OCI-LY3 (cell line): ENCODE results near the gene ZC2HC1C.

Experiments
- H2AFZ ChIP-seq: fragments of 200-600, 300-600 bp; shearing (Covaris generic); 2 replicates; pipeline ENCODE4 v1.6.0; 2014; ENCODE audit warnings: antibody characterized with exemption, low read depth, low read length
- H3K27ac ChIP-seq: fragments of 200-600, 300-600 bp; sonication (generic); 2 replicates; pipeline ENCODE4 v1.5.1; 2014; ENCODE audit warnings: mild to moderate bottlenecking, low read length, moderate library complexity, mixed read lengths
- H3K27me3 ChIP-seq: fragments of 200-600, 300-600 bp; sonication (generic); 2 replicates; pipeline ENCODE4 v1.6.1; 2014; ENCODE audit warnings: low read depth, low read length, mixed read lengths
- H3K36me3 ChIP-seq: fragments of 200-600, 300-600 bp; sonication (generic); replicated peaks from 2 replicates; pipeline ENCODE3; 2014; ENCODE audit warnings: low read depth, low read length, mixed read lengths
- H3K4me1 ChIP-seq: fragments of 300-600, 200-600 bp; sonication (generic); 2 replicates; pipeline ENCODE4 v1.6.1; 2014; ENCODE audit warnings: low read length, mixed read lengths
- H3K4me2 ChIP-seq: fragments of 200-600, 300-600 bp; sonication (generic); 2 replicates; pipeline ENCODE4 v1.6.1; 2014; ENCODE audit warnings: low read length, mixed read lengths
- H3K4me3 ChIP-seq: fragments of 300-600, 200-600 bp; sonication (generic); 2 replicates; pipeline ENCODE4 v1.5.1; 2014; ENCODE audit warnings: antibody characterized with exemption, mild to moderate bottlenecking, low read length, moderate library complexity
- H3K79me2 ChIP-seq: fragments of 300-600, 200-600 bp; shearing (Covaris generic); 2 replicates; pipeline ENCODE4 v1.6.1; 2014; ENCODE audit warnings: mild to moderate bottlenecking, low read length, mixed read lengths
- H3K9ac ChIP-seq: fragments of 300-600, 200-600 bp; shearing (Covaris generic); 2 replicates; pipeline ENCODE4 v1.6.0; 2014; ENCODE audit warnings: mild to moderate bottlenecking, low read length, moderate library complexity
- H3K9me3 ChIP-seq: fragments of 200-600, 300-600 bp; shearing (Covaris generic); 2 replicates; pipeline ENCODE4 v1.6.1; 2014; ENCODE audit warnings: low read length, mixed read lengths; ENCODE audit not compliant: insufficient read depth
- H4K20me1 ChIP-seq: fragments of 200-600, 300-600 bp; sonication (generic); 2 replicates; pipeline ENCODE4 v1.6.1; 2016; ENCODE audit warnings: low read length, mixed read lengths; ENCODE audit not compliant: insufficient read depth
- CTCF ChIP-seq: fragments of 200-600, 300-600 bp; sonication (generic); IDR thresholded peaks from 2 replicates; pipeline ENCODE4 v1.5.1; 2014; ENCODE audit warnings: antibody characterized with exemption, low read length, low read depth
- EZH2phosphoT487 ChIP-seq: fragments of 200-600 bp; shearing (Covaris generic); IDR thresholded peaks from 2 replicates; pipeline ENCODE4 v1.6.1; 2018; ENCODE audit warnings: antibody characterized with exemption, mixed run types, low read depth

ZC2HC1C gene

GRCh38 chr14:75040959-75041358 is 28.5 kb upstream of the ZC2HC1C start:
- H3K79me2 ChIP-seq = peaks cover 21% of the 10 kb centered on the region
- no peak overlapping the region for H2AFZ ChIP-seq
- H3K4me3 ChIP-seq = no peak overlapping the region
- no peak for TF ChIP-seq EZH2phosphoT487
- H3K4me1 ChIP-seq = peaks cover 16% of the 10 kb centered on the region
- no peak overlapping the region for H3K4me2 ChIP-seq
- H3K27ac ChIP-seq = no peak overlapping the region
- no peaks in the 10 kb centered on the region for H3K27me3 ChIP-seq
- H4K20me1 ChIP-seq = no peaks in the 10 kb centered on the region; the same call in 1 of the 2 replicates
- no peaks in the 10 kb centered on the region for H3K9me3 ChIP-seq
- H3K9ac ChIP-seq = no peak overlapping the region
- peaks cover 28% of the 10 kb centered on the region for H3K36me3 ChIP-seq

- TF ChIP-seq EZH2phosphoT487 (no peak), CTCF (no peak)
- peaks cover 16% of the 10 kb centered on the region for H3K4me1 ChIP-seq
- H3K36me3 ChIP-seq = peaks cover 31% of the 10 kb centered on the region
- no peaks in the 10 kb centered on the region for H3K9me3 ChIP-seq
- H3K27ac ChIP-seq = peak overlapping the region; percentile 52
- H2AFZ ChIP-seq = no peak overlapping the region
- H4K20me1 ChIP-seq = no peaks in the 10 kb centered on the region; the same call in 1 of the 2 replicates
- H3K79me2 ChIP-seq = peaks cover 25% of the 10 kb centered on the region
- peak overlapping the region; percentile 53 for H3K4me2 ChIP-seq
- H3K4me3 ChIP-seq = peak overlapping the region; percentile 6
- H3K27me3 ChIP-seq = no peaks in the 10 kb centered on the region
- peak overlapping the region; percentile 3 for H3K9ac ChIP-seq
Observed at GRCh38 chr14:75041613-75042012, 27.8 kb upstream of the ZC2HC1C start.

GRCh38 chr14:75042035-75042434 is 27.4 kb upstream of the ZC2HC1C start:
- no peaks in the 10 kb centered on the region; the same call in 1 of the 2 replicates for H4K20me1 ChIP-seq
- peaks cover 16% of the 10 kb centered on the region for H3K4me1 ChIP-seq
- peaks cover 28% of the 10 kb centered on the region for H3K79me2 ChIP-seq
- H3K4me2 ChIP-seq = peak overlapping the region; percentile 53
- H3K36me3 ChIP-seq = peaks cover 30% of the 10 kb centered on the region
- TF ChIP-seq EZH2phosphoT487 = no peak
- H3K4me3 ChIP-seq = peak overlapping the region; percentile 6
- H3K9ac ChIP-seq = peak overlapping the region; percentile 3
- no peaks in the 10 kb centered on the region for H3K9me3 ChIP-seq
- H3K27me3 ChIP-seq = no peaks in the 10 kb centered on the region
- H3K27ac ChIP-seq = peak overlapping the region; percentile 52
- no peak overlapping the region for H2AFZ ChIP-seq

- peaks cover 33% of the 10 kb centered on the region for H3K36me3 ChIP-seq
- no peak overlapping the region for H3K4me3 ChIP-seq
- H3K27me3 ChIP-seq = no peaks in the 10 kb centered on the region
- no peaks in the 10 kb centered on the region; the same call in 1 of the 2 replicates for H4K20me1 ChIP-seq
- no peak overlapping the region for H2AFZ ChIP-seq
- peaks cover 16% of the 10 kb centered on the region for H3K4me1 ChIP-seq
- H3K4me2 ChIP-seq = no peak overlapping the region
- TF ChIP-seq CTCF (no peak), EZH2phosphoT487 (no peak)
- peaks cover 36% of the 10 kb centered on the region for H3K79me2 ChIP-seq
- H3K27ac ChIP-seq = no peak overlapping the region
- H3K9me3 ChIP-seq = no peaks in the 10 kb centered on the region
- H3K9ac ChIP-seq = no peak overlapping the region
Observed at GRCh38 chr14:75044322-75044721, 25.1 kb upstream of the ZC2HC1C start.

- Histone ChIP-seq H3K36me3 (peaks cover 36% of the 10 kb centered on the region), H4K20me1 (no peaks in the 10 kb centered on the region; the same call in 1 of the 2 replicates), H3K27me3 (no peaks in the 10 kb centered on the region), H3K9ac (no peak overlapping the region), H3K27ac (no peak overlapping the region), H3K9me3 (no peaks in the 10 kb centered on the region), H3K4me2 (no peak overlapping the region), H3K4me3 (no peak overlapping the region), H3K4me1 (peaks cover 16% of the 10 kb centered on the region), H3K79me2 (peaks cover 40% of the 10 kb centered on the region), H2AFZ (no peak overlapping the region)
- TF ChIP-seq EZH2phosphoT487 (no peak), CTCF (no peak)
Observed at GRCh38 chr14:75044752-75045151, 24.7 kb upstream of the ZC2HC1C start.
